ENCODE results near the gene RNF20. TPM values are rescaled to one million over a fixed set of nuclear protein-coding genes. Genes with fewer than 3 reads are reported as not detected.

The RNF20 gene
- total RNA-seq = 10 to 100 TPM; 22.0 to 46.1 (median 36.6) TPM
- polyA plus RNA-seq = 10 to 100 TPM in 1 of 3 donors, 1 to 10 TPM in 2; 8.3 to 13.6 (median 9.7) TPM
- long read RNA-seq, donor 1, partial matches to known transcripts = 17 of 22 reads
- long read RNA-seq, donor 1, other reads (novel, unspliced or antisense) = 0 of 22 reads
- long read RNA-seq, donor 2, partial matches to known transcripts = 7 of 7 reads
- long read RNA-seq, donor 2, other reads (novel, unspliced or antisense) = 0 of 7 reads

GRCh38 chr9:101533334-101534204 is at the start of gene RNF20:
RNF20 (plus strand) TSS chr9:101533853; CDS start chr9:101535424, 1,571 bp downstream.
- Histone ChIP-seq H3K4me3 (peak within 1 kb of the TSS; percentile 60 to 94 (median 80)), H3K36me3 (peaks cover 0 to 36% (median 18%) of the 10 kb centered on the region in 6 donors), H3K9me3 (no peaks in the 10 kb centered on the region), H3K27ac (peak within 1 kb of the TSS; percentile 92 to 98 (median 96)), H3K4me1 (peaks cover 5 to 59% (median 38%) of the 10 kb centered on the region in 6 donors), H3K27me3 (replicated peaks in 1 of 7) (peaks cover 0 to 5% (median 0%) of the 10 kb centered on the region in 7 donors)
- 0 to 1% (median 0%) methylated on average over 44 to 45 of the region's 45 CpGs for WGBS, 5 donors
- intact Hi-C loops (cut with DNase I; ENCODE audit: low total_unique reads) = loop anchor here (5.0 kb wide), 2 partner anchors 76 to 136 kb away; partner anchors contain the start of genes MRPL50 and ZNF189
- peak; percentile 100 for DNase-seq
- TF ChIP-seq CTCF (IDR thresholded peaks at IDR 0.05 in 8 of 11, conservative IDR thresholded peaks at IDR 0.05 in 3 of 11) (peak in 3 of 11 experiments; percentile 6 to 28 (median 19)), POLR2A (IDR thresholded peaks at IDR 0.05) (no peak), POLR2AphosphoS5 (IDR thresholded peaks at IDR 0.05) (peak; percentile 80 to 85 (median 83))

GRCh38 chr9:101484046-101484445 is 49.6 kb upstream of the RNF20 start:
- Histone ChIP-seq H3K4me3 (no peak overlapping the region), H3K27me3 (replicated peaks in 1 of 7) (peaks cover 0 to 61% (median 17%) of the 10 kb centered on the region in 7 donors), H3K36me3 (no peaks in the 10 kb centered on the region), H3K4me1 (peaks cover 0 to 19% (median 13%) of the 10 kb centered on the region in 6 donors), H3K9me3 (no peaks in the 10 kb centered on the region), H3K27ac (no peak overlapping the region)
- WGBS, 5 donors = 62 to 86% (median 70%) methylated on average over 1 of the region's 1 CpG
- no peak for DNase-seq
- intact Hi-C loops (cut with DNase I; ENCODE audit: low total_unique reads) = no loop called here
- TF ChIP-seq CTCF (IDR thresholded peaks at IDR 0.05 in 8 of 11, conservative IDR thresholded peaks at IDR 0.05 in 3 of 11) (no peak), POLR2AphosphoS5 (IDR thresholded peaks at IDR 0.05) (no peak), POLR2A (IDR thresholded peaks at IDR 0.05) (no peak)

- no peak for DNase-seq
- TF ChIP-seq CTCF (IDR thresholded peaks at IDR 0.05 in 8 of 11, conservative IDR thresholded peaks at IDR 0.05 in 3 of 11) (no peak), POLR2AphosphoS5 (IDR thresholded peaks at IDR 0.05) (peak in 2 of 3 donors; percentile 13 to 62), POLR2A (IDR thresholded peaks at IDR 0.05) (no peak)
- intact Hi-C loops (cut with DNase I; ENCODE audit: low total_unique reads) = no loop called here
- peak overlapping the region in 7 of 8 donors; percentile 15 to 78 (median 65) for H3K27ac ChIP-seq
- peaks cover 0 to 74% (median 17%) of the 10 kb centered on the region in 7 donors for H3K27me3 ChIP-seq (replicated peaks in 1 of 7)
- H3K4me3 ChIP-seq = peak overlapping the region; percentile 28 to 74 (median 46)
- WGBS, 5 donors = 3 to 6% (median 4%) methylated on average over 20 to 61 of the region's 61 CpGs
- H3K4me1 ChIP-seq = peaks cover 0 to 19% (median 13%) of the 10 kb centered on the region in 6 donors
- no peaks in the 10 kb centered on the region for H3K36me3 ChIP-seq
- H3K9me3 ChIP-seq = no peaks in the 10 kb centered on the region
Observed at GRCh38 chr9:101485924-101486692, 47.5 kb upstream of the RNF20 start.
